Naive thymus-derived CD4-positive, alpha-beta T cell (primary cell): Measurements from ENCODE around the gene OR12D3. TPM values are rescaled to one million over a fixed set of nuclear protein-coding genes. Genes with fewer than 3 reads are reported as not detected.
"Not testable (repeated sequence)": the region's sequence is repeated elsewhere in the genome, so short reads cannot be mapped to it uniquely, and the experiment has no call there.

Source experiments
- ATAC-seq: fragments of 150-1000 bp; cut with Tn5 transposase; 2 replicates; pipeline ENCODE4 v1.10.0; 2021; ENCODE audit warnings: mild to moderate bottlenecking, moderate library complexity
- CTCF ChIA-PET: fragments of 350-600 bp; sonication (Branson Sonifier 250); formaldehyde crosslinking; loops from one replicate; lab custom pipeline; 2021; ENCODE audit warnings: antibody characterized with exemption; lab: Charles Lee
- POLR2A ChIA-PET: fragments of 350-600 bp; sonication (Branson Sonifier 250); formaldehyde crosslinking; loops from one replicate; lab custom pipeline; 2021; ENCODE audit warnings: antibody characterized with exemption, inconsistent platforms; lab: Charles Lee
- DNase-seq, 9 donors: peaks; one replicate each; pipeline versions ENCODE4 v3.0.0 to v3.0.0-alpha.2; 2020 to 2022; ENCODE audit warnings: mixed read lengths in 1 of 9
- H3K27ac ChIP-seq: one replicate; pipeline ENCODE4 v1.7.0; 2013; ENCODE audit warnings: mild to moderate bottlenecking, low read depth, low read length, moderate library complexity
- H3K27me3 ChIP-seq, 2 donors: one replicate each; pipeline ENCODE4 v1.7.0; 2013; ENCODE audit warnings: low read length in 2 of 2, mild to moderate bottlenecking in 2 of 2, moderate library complexity in 2 of 2; ENCODE audit not compliant: control insufficient read depth in 2 of 2, insufficient read depth in 2 of 2
- H3K36me3 ChIP-seq, 3 experiments: 1 replicate in 2 of 3; 2 replicates in 1 of 3; pipeline ENCODE4 v1.7.0; 2013; ENCODE audit warnings: low read length in 3 of 3, mild to moderate bottlenecking in 3 of 3, moderate library complexity in 1 of 3; ENCODE audit not compliant: insufficient read depth in 3 of 3, control insufficient read depth in 2 of 3
- H3K4me1 ChIP-seq, 2 donors: one replicate each; pipeline ENCODE4 v1.7.0; 2013; ENCODE audit warnings: low read length in 2 of 2, mild to moderate bottlenecking in 2 of 2, moderate library complexity in 1 of 2; ENCODE audit not compliant: control insufficient read depth in 2 of 2, insufficient read depth in 2 of 2
- H3K4me3 ChIP-seq: 2 replicates; pipeline ENCODE4 v1.7.0; 2013; ENCODE audit warnings: mild to moderate bottlenecking, low read length
- H3K9me3 ChIP-seq, 3 experiments: 1 replicate in 2 of 3; 2 replicates in 1 of 3; pipeline ENCODE4 v1.7.0; 2013; ENCODE audit warnings: low read length in 3 of 3; ENCODE audit not compliant: control insufficient read depth in 2 of 3
- H3K27ac Mint-ChIP-seq, 9 donors: one replicate each; pipeline ENCODE4 v1.8.0; 2020 to 2022; ENCODE audit warnings: mixed read lengths in 9 of 9, mild to moderate bottlenecking in 8 of 9, moderate library complexity in 5 of 9, inconsistent platforms in 2 of 9
- H3K27me3 Mint-ChIP-seq, 5 donors: one replicate each; pipeline ENCODE4 v1.8.0; 2021 to 2022; ENCODE audit warnings: mixed read lengths in 5 of 5, mild to moderate bottlenecking in 1 of 5
- H3K36me3 Mint-ChIP-seq, 5 donors: one replicate each; pipeline ENCODE4 v1.8.0; 2020 to 2022; ENCODE audit warnings: mixed read lengths in 5 of 5, mild to moderate bottlenecking in 3 of 5, inconsistent platforms in 1 of 5
- H3K4me1 Mint-ChIP-seq, 7 donors: one replicate each; pipeline ENCODE4 v1.8.0; 2020 to 2022; ENCODE audit warnings: mixed read lengths in 7 of 7, mild to moderate bottlenecking in 3 of 7, inconsistent platforms in 1 of 7
- H3K4me3 Mint-ChIP-seq, 10 donors: one replicate each; pipeline ENCODE4 v1.8.0; 2020 to 2022; ENCODE audit warnings: mild to moderate bottlenecking in 10 of 10, mixed read lengths in 10 of 10, moderate library complexity in 6 of 10, inconsistent platforms in 2 of 10
- H3K9me3 Mint-ChIP-seq, 11 donors: one replicate each; pipeline ENCODE4 v1.8.0; 2020 to 2022; ENCODE audit warnings: mixed read lengths in 11 of 11, mild to moderate bottlenecking in 4 of 11, inconsistent platforms in 1 of 11, moderate library complexity in 1 of 11
- intact Hi-C, 2 donors: fragments of 100-400 bp; cut with micrococcal nuclease; formaldehyde crosslinking; loops; one replicate each; pipeline ENCODE4 v1.15.1; 2023
- polyA plus RNA-seq, 2 donors: library from polyadenylated mRNA; unstranded; fragments of 300-500 nt; fragmentation: Illumina TruSeq; gene quantifications; one replicate each; pipeline ENCODE4 v1.2.3, GENCODE V29; 2021
- total RNA-seq, 6 experiments: library from RNA in 5 of 6; stranded (reverse) in 5 of 6; gene quantifications; 1 replicate in 5 of 6; 2 replicates in 1 of 6; pipeline ENCODE4 v1.2.3 and lab custom pipeline; 2021 to 2026

Gene OR12D3
- total and polyA plus RNA-seq, 7 experiments from 2014 or later, result not detected

DNA sequence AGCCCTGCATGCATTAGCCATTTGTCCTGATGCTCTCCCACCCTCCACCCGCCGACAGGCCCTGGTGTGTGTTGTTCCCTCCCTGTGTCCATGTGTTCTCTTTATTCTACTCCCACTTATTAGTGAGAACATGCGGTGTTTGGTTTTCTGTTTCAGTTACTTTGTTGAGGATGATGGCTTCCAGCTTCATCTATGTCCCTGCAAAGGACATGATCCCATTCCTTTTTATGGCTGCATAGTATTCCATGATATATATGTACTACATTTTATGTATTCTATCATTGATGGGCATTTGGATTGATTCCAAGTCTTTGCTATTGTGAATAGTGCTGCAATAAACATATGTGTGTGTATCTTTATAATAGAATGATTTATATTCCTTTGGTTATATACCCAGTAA, 25.7 kb downstream of the OR12D3 start:
- Mint-ChIP-seq H3K27me3 (peaks cover 9 to 72% (median 49%) of the 10 kb centered on the region in 5 donors), H3K36me3 (peaks cover 0 to 10% (median 0%) of the 10 kb centered on the region in 5 donors), H3K9me3 (peaks cover 0 to 37% (median 14%) of the 10 kb centered on the region in 11 donors)
- H3K4me1 ChIP-seq, H3K4me3 Mint-ChIP-seq, H3K36me3 ChIP-seq, intact Hi-C loops, H3K4me1 Mint-ChIP-seq, H3K4me3 ChIP-seq, CTCF ChIA-PET, DNase-seq, H3K9me3 ChIP-seq, H3K27ac ChIP-seq, POLR2A ChIA-PET, H3K27me3 ChIP-seq, H3K27ac Mint-ChIP-seq, ATAC-seq: not testable (repeated sequence)

DNA sequence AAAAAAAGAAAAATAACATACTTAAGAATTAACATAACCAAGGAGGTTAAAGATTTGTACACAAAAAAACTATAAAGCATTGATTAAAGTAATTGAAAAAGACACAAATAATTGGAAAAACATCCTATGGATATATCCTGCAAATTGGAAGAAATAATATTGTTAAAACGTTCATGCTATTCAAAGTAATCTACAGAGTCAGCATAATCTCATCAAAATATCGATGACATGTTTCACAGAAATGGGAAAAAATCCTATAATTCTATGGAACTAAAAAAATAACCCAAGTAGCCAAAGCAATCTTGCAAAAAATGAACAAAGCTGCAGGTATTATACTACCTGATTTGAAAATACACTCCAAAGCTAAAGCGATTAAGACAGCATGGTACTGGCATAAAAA, 29.7 kb downstream of the OR12D3 start:
- H3K27me3 ChIP-seq, result no peaks in the 10 kb centered on the region
- no peaks in the 10 kb centered on the region for H3K36me3 ChIP-seq
- H3K27ac Mint-ChIP-seq, result no peak overlapping the region
- H3K9me3 Mint-ChIP-seq, result peaks cover 0 to 8% (median 2%) of the 10 kb centered on the region in 11 donors
- no peaks in the 10 kb centered on the region for H3K36me3 Mint-ChIP-seq
- DNase-seq, result no peak
- ChIA-PET CTCF (no interaction called here), POLR2A (no interaction called here)
- intact Hi-C loops, result no loop called here
- peaks cover 9 to 39% (median 24%) of the 10 kb centered on the region in 5 donors for H3K27me3 Mint-ChIP-seq
- no peak for ATAC-seq
- no peak overlapping the region for H3K4me3 ChIP-seq
- H3K4me1 ChIP-seq, result no peaks in the 10 kb centered on the region
- no peaks in the 10 kb centered on the region for H3K9me3 ChIP-seq
- no peaks in the 10 kb centered on the region for H3K4me1 Mint-ChIP-seq
- H3K4me3 Mint-ChIP-seq, result no peak overlapping the region
- H3K27ac ChIP-seq, result no peak overlapping the region

DNA sequence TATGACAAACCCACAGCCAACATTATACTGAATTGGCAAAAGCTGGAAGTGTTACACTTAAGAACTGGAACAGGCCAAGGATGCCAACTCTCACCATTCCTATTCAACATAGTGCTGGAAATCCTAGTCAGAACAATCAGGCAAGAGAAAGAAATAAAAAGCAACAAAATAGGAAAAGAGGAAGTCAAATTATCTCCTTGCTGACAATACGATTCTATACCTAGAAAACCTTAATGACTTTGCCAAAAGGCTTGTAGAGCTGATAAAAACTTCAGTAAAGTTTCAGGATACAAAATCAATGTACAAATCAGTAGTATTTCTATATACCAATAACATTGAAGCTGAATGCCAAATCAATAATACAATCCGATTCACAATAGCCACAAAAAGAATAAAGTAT, 38.8 kb downstream of the OR12D3 start:
- ATAC-seq (no peak), DNase-seq (no peak)
- Histone ChIP-seq H3K27ac (no peak overlapping the region), H3K4me3 (no peak overlapping the region), H3K27me3 (no peaks in the 10 kb centered on the region), H3K9me3 (no peaks in the 10 kb centered on the region), H3K4me1 (no peaks in the 10 kb centered on the region), H3K36me3 (no peaks in the 10 kb centered on the region)
- peaks cover 4 to 63% (median 59%) of the 10 kb centered on the region in 5 donors for H3K27me3 Mint-ChIP-seq
- H3K9me3 Mint-ChIP-seq, result peaks cover 0 to 8% (median 2%) of the 10 kb centered on the region in 11 donors
- no peaks in the 10 kb centered on the region for H3K36me3 Mint-ChIP-seq
- H3K27ac Mint-ChIP-seq, result no peak overlapping the region
- ChIA-PET POLR2A (no interaction called here), CTCF (no interaction called here)
- no peak overlapping the region for H3K4me3 Mint-ChIP-seq
- intact Hi-C loops, result no loop called here
- no peaks in the 10 kb centered on the region for H3K4me1 Mint-ChIP-seq

DNA sequence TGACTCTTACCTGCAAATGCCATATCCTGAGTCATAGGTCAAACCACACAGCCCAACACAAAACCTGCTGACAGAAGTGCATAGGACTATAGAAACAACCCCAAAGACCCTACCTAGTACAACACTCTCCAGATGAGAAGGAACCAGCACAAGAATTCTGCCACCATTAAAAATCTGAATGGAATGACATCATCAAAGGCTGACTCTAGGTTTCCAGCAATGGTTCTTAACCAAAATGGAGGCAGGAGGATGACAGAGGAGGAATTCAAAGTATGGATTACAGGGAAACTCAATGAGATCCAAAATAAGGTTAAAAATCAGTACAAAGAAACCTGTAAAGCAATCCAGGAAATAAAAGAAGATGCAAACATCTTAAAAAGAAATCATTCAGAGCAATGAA, 42.4 kb downstream of the OR12D3 start:
- H3K9me3 Mint-ChIP-seq, result peaks cover 0 to 8% (median 1%) of the 10 kb centered on the region in 11 donors
- ChIA-PET CTCF (no interaction called here), POLR2A (no interaction called here)
- H3K36me3 Mint-ChIP-seq, result no peaks in the 10 kb centered on the region
- Histone ChIP-seq H3K4me1 (no peaks in the 10 kb centered on the region), H3K36me3 (no peaks in the 10 kb centered on the region), H3K27ac (no peak overlapping the region), H3K9me3 (no peaks in the 10 kb centered on the region), H3K4me3 (no peak overlapping the region), H3K27me3 (no peaks in the 10 kb centered on the region)
- intact Hi-C loops, result no loop called here
- no peak for ATAC-seq
- no peaks in the 10 kb centered on the region for H3K4me1 Mint-ChIP-seq
- H3K27ac Mint-ChIP-seq, result no peak overlapping the region
- no peak overlapping the region for H3K4me3 Mint-ChIP-seq
- no peak for DNase-seq
- peaks cover 8 to 76% (median 68%) of the 10 kb centered on the region in 5 donors for H3K27me3 Mint-ChIP-seq

DNA sequence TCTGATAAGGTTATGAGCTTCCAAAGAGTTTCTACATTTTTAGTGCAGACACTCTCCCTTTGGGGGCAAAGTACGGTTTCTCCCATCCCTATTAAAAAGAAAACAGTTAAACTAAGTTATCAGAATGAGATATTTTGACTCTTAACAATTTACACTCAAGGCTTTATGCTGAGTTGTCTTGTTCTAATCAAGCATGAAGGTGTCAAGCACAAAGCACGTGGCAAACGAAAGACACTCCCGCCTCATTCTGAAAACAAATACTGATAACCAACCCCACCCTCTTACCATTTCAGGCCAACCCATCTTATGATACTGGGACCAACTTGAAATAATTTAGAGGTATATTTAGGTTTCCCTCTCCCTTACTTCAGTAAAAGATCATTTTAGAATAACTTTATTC, 49.3 kb downstream of the OR12D3 start:
- Mint-ChIP-seq H3K9me3 (peaks cover 0 to 1% (median 0%) of the 10 kb centered on the region in 11 donors), H3K27me3 (peaks cover 9 to 60% (median 35%) of the 10 kb centered on the region in 5 donors), H3K36me3 (no peaks in the 10 kb centered on the region), H3K4me1 (no peaks in the 10 kb centered on the region), H3K4me3 (no peak overlapping the region), H3K27ac (no peak overlapping the region)
- no peak overlapping the region for H3K27ac ChIP-seq
- no peak overlapping the region for H3K4me3 ChIP-seq
- ChIA-PET CTCF (no interaction called here), POLR2A (no interaction called here)
- no peaks in the 10 kb centered on the region for H3K36me3 ChIP-seq
- ATAC-seq (no peak), DNase-seq (no peak)
- intact Hi-C loops, result no loop called here
- H3K9me3 ChIP-seq, result no peaks in the 10 kb centered on the region
- H3K4me1 ChIP-seq, result no peaks in the 10 kb centered on the region
- peaks cover 0 to 1% of the 10 kb centered on the region in 2 donors for H3K27me3 ChIP-seq

Other genes starting within 250 kb of the OR12D3 start
- gene OR2J2, start 204.4 kb downstream of the OR12D3 start, total RNA-seq, result not detected
- not detected for gene OR2J2, start 204.4 kb downstream of the OR12D3 start, polyA plus RNA-seq
- gene OR14J1, start 73.6 kb downstream of the OR12D3 start, total RNA-seq, result not detected
- not detected for gene OR14J1, start 73.6 kb downstream of the OR12D3 start, polyA plus RNA-seq
- gene OR5V1, start 6.4 kb downstream of the OR12D3 start, total RNA-seq, result not detected
- gene OR5V1, start 6.4 kb downstream of the OR12D3 start, polyA plus RNA-seq, result not detected
- gene OR12D2, start 20.3 kb upstream of the OR12D3 start, total RNA-seq, result not detected
- not detected for gene OR12D2, start 20.3 kb upstream of the OR12D3 start, polyA plus RNA-seq
- gene OR12D1, start 39.6 kb upstream of the OR12D3 start, total RNA-seq, result not detected
- gene OR12D1, start 39.6 kb upstream of the OR12D3 start, polyA plus RNA-seq, result not detected
- not detected for gene OR10C1, start 64.0 kb upstream of the OR12D3 start, total RNA-seq
- gene OR10C1, start 64.0 kb upstream of the OR12D3 start, polyA plus RNA-seq, result not detected
- gene OR11A1, start 81.8 kb upstream of the OR12D3 start, total RNA-seq, result not detected
- not detected for gene OR11A1, start 81.8 kb upstream of the OR12D3 start, polyA plus RNA-seq
- not detected for gene OR2H1, start 81.9 kb upstream of the OR12D3 start, total RNA-seq
- not detected for gene OR2H1, start 81.9 kb upstream of the OR12D3 start, polyA plus RNA-seq
- gene MAS1L, start 112.7 kb upstream of the OR12D3 start, total RNA-seq, result not detected
- gene MAS1L, start 112.7 kb upstream of the OR12D3 start, polyA plus RNA-seq, result not detected
- 1 to 10 TPM in 1 of 5 experiments, not detected in 4; 1.9 TPM for gene UBD, start 184.4 kb upstream of the OR12D3 start, total RNA-seq
- gene UBD, start 184.4 kb upstream of the OR12D3 start, polyA plus RNA-seq, result not detected
- gene OR2H2, start 209.8 kb upstream of the OR12D3 start, total RNA-seq, result not detected
- gene OR2H2, start 209.8 kb upstream of the OR12D3 start, polyA plus RNA-seq, result not detected